HG02623 (cell line): ENCODE data around the gene PDCD4.

Experiments
- ATAC-seq: cut with Tn5 transposase; IDR thresholded peaks from one replicate; pipeline ENCODE4 v1.9.1; 2021; ENCODE audit warnings: moderate library complexity; ENCODE audit not compliant: unreplicated experiment

PDCD4 gene

DNA sequence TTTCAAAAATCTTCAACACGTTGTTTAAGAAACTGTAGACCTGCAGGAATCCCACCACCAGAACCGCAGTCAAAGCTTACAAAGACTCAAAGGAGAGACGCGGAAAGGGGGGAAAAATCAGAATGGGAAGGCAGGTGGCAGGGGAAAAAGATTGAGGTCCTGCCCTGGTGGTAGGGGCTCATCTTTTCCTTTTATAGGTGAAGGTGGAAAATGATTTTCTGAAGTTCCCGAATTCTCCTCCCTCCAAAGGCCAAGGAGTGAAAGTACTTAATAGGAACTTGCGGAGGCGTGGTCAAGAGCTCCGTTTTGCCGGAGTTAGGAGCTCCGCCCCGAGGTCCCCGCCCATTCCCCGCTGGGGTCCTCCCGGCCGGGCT is 46.5 kb downstream of the PDCD4 start:
- no peak for ATAC-seq

DNA sequence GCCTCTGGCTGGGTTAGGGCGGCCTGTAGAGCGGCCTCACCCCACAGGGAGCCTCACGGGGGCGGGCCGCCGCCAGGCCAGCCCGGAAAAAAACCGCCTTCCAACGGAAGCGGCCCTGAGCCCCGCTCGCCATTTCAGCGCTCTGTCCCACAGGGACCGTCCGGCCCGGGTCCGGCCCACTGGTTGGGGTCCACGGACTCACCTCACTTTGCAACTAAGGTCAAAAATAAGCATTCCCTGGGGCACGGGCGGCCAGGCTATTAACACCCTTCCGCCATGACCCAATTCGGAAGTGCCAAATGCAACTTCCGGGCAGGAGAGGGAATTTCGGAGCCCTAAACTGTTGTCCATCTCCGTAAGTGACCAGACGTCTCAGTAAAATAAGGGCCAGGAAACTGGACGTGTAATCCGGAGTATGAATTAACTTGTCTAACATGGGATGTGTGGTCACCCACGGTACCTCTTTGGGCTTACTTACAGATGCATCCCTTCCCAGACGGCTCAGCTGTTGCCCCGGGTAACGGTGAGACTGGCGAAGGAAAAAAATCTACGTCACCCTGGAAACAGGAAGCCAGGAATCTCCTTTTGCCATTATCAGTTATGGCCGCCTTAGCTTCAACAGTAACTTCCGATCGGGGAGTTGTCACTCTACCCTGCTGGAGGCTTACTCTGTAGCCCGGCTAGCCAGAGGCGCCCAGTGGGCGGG is 47.1 kb downstream of the PDCD4 start, which contains the start of gene BBIP1:
Gene BBIP1 (minus strand): TSS at position 538 of the 706 bp plus-strand sequence. CDS start 1,023 bp downstream, outside the sequence.
- ATAC-seq = peak; percentile 77

GRCh38 chr10:110919349-110919931 is 47.7 kb downstream of the PDCD4 start, which contains the start of gene SHOC2:
TSS of gene SHOC2 (plus strand) at chr10:110919604. CDS start at chr10:110964359, 44,755 bp downstream.
- ATAC-seq = peak; percentile 7

DNA sequence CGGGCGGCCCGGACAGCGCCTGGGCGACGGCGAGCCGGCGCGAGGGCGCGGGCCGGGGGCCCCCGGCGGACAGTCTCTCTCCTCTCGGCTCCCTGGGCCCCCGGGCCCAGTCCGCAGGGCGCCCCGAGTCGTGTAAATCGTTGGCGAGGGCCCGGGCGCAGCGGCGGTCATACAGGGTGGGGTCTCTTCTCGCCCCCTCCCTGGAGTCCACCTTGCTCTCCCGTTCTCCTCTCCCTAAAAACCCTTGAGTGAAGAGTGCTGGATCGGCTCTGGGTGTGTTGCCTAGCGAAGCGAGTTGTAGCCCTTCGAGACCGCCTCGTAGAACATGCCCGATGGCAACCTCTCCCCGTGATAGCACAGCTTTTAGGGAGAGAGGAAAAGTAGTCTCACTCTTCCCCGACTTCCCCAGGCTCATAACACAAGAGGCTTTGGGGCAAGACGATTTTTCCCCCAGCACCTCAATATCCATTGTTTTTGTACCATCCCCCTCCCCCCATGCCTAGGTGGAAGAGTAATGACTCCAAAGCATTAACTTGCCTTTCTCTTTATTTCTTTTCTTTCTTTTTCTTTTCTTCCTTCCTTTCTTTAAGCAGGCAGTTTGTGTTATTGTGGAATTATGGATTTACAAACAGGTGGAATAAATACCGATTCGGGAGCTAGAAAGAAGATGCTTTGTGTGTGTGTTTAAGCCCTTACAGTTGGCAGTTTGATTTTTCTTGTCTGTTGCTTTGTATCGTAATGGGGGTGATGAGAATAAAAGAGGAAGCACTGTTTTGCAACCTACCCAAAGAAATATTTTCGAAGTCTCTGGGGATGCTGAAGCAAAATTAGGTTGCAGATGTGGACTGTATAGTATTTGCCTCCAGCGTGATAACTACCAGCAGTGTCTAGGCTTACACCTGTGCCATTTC is 48.5 kb downstream of the PDCD4 start:
- peak; percentile 25 for ATAC-seq

DNA sequence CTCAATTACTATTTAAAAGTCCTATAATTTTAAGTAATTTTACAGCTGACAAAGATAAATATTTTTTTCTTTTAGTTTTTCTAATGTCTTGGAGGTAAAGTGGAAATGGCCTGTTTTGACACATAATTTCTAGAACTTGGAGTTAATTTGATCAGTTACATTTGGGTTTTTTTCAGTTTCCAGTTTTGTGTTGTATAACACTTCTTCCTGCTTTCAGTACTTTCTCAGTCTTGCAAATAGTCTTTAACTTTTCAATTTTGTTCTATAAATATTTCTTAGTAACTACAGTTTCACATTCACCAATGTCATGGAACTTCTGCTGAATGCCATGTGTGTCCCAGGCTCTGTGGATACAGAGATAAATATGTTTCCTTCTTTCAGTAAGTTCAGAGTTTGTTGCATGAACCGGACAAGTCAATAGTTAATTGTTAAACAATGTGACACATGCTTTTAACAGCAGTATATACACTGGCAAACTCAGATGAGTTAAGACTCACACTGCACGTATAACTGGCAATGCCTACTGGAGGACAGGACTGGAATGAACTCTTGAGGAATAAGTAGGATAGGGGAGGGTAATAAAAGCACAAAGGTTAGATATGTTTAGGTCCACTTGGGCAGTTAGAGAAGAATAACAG is 52.2 kb downstream of the PDCD4 start:
- no peak for ATAC-seq

- ATAC-seq = no peak
Observed at GRCh38 chr10:110927461-110927860, 55.7 kb downstream of the PDCD4 start.

GRCh38 chr10:110931769-110932381 is 60.1 kb downstream of the PDCD4 start:
- no peak for ATAC-seq

DNA sequence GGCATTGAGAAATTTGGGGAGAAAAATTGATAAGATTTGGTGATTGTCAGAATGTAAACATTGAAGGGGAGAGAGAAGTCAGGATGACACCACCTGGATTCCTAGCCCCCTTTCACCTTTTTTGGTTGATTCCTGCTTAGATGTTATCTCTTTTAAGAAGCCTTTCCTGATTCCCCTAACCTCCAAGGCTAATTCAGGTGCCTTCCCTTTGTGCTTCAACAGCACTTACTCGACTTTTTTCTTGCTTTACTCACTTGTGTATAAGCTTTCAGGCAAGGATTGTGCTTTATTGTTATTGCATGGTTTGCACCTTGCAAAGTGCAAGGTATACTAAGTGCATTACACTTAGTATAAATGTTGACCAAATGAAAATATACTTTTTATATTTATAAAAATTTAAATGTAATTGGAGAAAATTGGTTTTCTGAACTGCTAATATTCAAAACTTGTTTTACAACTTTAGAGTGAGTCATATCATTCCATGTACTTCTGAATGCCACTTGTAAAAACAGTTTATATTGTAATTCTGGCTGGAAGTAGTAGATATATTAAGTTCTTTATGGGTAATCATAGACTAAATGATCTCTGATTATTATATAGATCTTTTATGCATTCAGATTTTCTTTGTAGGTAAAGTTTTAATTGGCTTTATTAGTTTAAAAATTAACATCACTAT is 60.9 kb downstream of the PDCD4 start:
- ATAC-seq = no peak

DNA sequence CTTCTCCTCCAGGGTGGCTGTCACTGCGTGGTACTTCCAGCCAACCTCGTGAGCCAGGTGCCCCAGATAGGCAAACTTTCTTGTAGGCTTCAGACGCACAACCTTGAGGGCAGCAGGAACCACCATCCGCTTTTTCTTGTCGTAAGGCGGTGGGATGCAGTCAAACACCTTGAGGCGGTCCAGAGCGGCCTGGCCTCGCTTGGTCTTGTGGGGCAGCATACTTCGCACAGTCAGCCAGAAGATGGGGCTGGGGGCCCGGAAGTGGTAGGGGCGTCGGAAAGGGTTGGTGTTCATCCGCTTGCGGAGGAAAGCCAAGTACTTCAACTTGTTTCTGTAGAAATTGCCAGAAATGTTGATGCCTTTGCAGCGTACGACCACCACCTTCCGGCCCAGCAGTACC is 65.0 kb downstream of the PDCD4 start:
- ATAC-seq = no peak

GRCh38 chr10:110939419-110939818 is 67.7 kb downstream of the PDCD4 start:
- no peak for ATAC-seq

DNA sequence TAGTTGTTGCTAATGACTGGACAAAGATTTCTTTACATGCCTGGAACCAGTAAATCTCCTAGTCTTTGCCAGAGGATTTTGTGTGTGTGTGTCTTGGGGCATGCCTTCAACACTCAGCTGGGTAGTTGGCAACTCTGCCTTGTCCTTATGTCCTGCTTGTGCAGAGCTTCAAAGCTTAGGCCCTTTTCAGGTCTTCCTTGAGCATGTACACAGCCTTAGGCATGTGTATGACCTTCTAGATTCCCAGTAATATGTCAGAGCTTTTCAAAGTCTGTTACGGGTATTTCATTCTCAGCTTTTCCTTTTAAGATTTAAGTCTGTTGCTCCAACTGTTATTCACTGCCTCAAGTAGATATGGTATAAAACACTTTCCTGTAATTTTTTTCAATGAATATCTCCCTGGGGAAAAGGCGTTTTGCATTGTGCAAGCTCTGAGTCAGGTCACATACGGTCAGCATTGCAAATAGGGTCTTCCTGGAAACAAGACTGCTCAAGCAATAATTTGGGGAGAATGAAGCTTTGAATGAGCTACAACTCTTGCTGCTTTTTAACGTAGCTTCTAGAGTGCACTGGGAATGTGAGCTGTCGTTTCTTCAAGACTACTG is 73.2 kb downstream of the PDCD4 start:
- ATAC-seq = no peak

DNA sequence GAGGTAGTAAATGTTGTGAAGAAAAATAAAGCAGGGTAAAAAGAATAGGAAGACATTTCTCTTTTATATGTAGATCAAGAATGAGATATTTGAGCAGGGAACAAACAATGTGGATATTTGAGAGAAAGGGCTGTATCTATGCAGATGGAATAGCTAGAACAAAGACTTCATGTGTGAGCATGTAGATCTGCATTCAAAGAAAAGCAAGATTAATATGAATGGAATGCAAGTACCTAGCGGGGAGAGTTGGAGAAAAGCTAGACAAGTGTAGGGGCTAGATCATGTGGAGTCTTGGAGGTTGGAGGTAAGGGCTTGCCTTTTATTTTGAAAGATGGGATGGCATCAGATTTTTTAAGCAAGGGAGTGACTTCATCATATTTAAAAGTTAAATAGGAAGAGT is 74.8 kb downstream of the PDCD4 start:
- no peak for ATAC-seq

DNA sequence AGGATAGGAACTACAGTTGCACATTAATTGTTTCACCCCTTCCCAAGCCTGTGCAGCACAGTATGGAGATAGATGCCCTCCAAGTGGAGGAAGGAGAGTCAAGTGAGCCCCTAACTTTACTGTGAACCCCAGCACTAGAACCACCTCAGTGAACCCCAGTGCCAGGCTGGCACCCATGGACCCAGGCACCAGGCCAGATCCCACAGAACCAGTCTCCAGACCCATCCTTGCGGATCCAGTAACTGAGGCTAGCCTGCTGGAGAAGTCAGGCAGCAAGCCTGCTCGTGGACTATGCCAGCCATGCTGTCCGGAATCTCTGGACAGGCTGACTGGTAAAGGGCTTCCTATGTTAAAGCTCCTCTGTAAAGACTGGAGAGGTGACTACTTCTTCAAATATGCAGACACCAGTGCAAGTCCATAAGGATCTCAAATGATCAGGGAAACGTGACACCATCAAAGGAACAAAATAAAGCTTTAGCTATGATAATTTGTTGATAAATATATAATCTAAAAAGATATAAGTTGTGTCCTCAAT is 75.4 kb downstream of the PDCD4 start:
- ATAC-seq = no peak
